ENCODE measurements around the gene ERMAP.

The ERMAP gene

GRCh38 chr1:42886046-42886739 lies 69.3 kb downstream of the ERMAP start:
- H3K4me3 ChIP-seq (ENCODE audit: low read depth, low read length), result no peak overlapping the region
- TF ChIP-seq CTCF (IDR thresholded peaks at IDR 0.05; ENCODE audit: low read depth, low read length), result no peak

GRCh38 chr1:42886800-42887199 lies 69.9 kb downstream of the ERMAP start:
- no peak for TF ChIP-seq CTCF (IDR thresholded peaks at IDR 0.05; ENCODE audit: low read depth, low read length)
- no peak overlapping the region for H3K4me3 ChIP-seq (ENCODE audit: low read depth, low read length)

GRCh38 chr1:42887366-42887765 lies 70.4 kb downstream of the ERMAP start:
- no peak overlapping the region for H3K4me3 ChIP-seq (ENCODE audit: low read depth, low read length)
- TF ChIP-seq CTCF (IDR thresholded peaks at IDR 0.05; ENCODE audit: low read depth, low read length), result no peak

GRCh38 chr1:42888013-42888633 lies 71.2 kb downstream of the ERMAP start:
- no peak overlapping the region for H3K4me3 ChIP-seq (ENCODE audit: low read depth, low read length)
- no peak for TF ChIP-seq CTCF (IDR thresholded peaks at IDR 0.05; ENCODE audit: low read depth, low read length)

- TF ChIP-seq CTCF (IDR thresholded peaks at IDR 0.05; ENCODE audit: low read depth, low read length), result no peak
These were observed 72.3 kb downstream of the ERMAP start for GRCh38 chr1:42889264-42889663.

GRCh38 chr1:42891465-42892138 lies 74.7 kb downstream of the ERMAP start:
- H3K4me3 ChIP-seq (ENCODE audit: low read depth, low read length), result no peak overlapping the region
- TF ChIP-seq CTCF (IDR thresholded peaks at IDR 0.05; ENCODE audit: low read depth, low read length), result no peak

More at GRCh38 chr1:42889264-42889663, 72.3 kb downstream of the ERMAP start:
- H3K4me3 ChIP-seq (ENCODE audit: low read depth, low read length), result no peak overlapping the region

Data from WI38 (cell line).